ENCODE results near the gene DSCAM.
"Not testable (repeated sequence)": the region's sequence is repeated elsewhere in the genome, so short reads cannot be mapped to it uniquely, and the experiment has no call there.

Gene DSCAM

DNA sequence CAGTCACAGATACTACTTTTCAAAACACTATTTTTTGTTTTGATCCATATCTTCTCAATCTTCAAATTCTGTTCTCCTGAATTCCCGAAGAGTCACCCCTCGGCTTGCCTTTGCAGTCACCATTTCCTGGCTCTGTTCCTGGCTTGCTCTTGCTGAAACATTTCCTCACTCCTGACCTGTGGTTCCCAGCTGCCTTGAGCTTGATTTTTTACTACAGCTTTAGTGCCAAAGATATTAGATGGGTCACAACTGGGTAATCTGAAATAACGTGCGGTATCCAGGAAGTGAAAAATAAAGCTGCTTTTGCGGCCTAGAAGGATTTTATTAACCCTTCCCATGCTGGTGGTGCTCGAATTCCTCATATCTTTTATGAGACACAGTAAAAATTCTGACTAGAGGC, 660.9 kb downstream of the DSCAM start:
- H3K4me3 ChIP-seq (replicated peaks; ENCODE audit: low read depth, low read length), result no peak overlapping the region
- TF ChIP-seq, protein P1, sequence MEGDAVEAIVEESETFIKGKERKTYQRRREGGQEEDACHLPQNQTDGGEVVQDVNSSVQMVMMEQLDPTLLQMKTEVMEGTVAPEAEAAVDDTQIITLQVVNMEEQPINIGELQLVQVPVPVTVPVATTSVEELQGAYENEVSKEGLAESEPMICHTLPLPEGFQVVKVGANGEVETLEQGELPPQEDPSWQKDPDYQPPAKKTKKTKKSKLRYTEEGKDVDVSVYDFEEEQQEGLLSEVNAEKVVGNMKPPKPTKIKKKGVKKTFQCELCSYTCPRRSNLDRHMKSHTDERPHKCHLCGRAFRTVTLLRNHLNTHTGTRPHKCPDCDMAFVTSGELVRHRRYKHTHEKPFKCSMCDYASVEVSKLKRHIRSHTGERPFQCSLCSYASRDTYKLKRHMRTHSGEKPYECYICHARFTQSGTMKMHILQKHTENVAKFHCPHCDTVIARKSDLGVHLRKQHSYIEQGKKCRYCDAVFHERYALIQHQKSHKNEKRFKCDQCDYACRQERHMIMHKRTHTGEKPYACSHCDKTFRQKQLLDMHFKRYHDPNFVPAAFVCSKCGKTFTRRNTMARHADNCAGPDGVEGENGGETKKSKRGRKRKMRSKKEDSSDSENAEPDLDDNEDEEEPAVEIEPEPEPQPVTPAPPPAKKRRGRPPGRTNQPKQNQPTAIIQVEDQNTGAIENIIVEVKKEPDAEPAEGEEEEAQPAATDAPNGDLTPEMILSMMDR (IDR thresholded peaks at IDR 0.05; ENCODE audit: low read depth, low read length, missing control alignments), result no peak
- no peak for DNase-seq (ENCODE audit: extremely low read depth, low read depth)

DNA sequence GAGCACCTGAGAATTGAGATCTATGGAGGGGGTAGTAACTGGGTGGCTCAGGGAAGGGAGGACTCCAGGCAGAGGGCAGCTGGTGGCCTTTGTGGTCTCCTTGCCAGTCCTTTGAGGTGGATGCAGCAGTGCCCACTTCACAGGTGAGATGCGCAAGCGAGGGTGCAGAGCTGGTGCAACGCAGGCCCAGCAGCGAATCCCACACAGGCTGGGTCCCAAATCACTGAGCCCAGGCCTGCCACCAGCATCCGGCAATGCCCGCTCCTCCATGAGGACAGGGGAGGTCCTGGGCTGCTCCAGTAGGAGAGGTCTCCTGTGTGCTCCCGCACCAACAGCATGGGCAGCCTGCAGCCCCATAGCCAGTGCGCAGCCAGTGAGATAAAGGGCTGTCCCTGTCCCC, 661.8 kb downstream of the DSCAM start:
- DNase-seq (ENCODE audit: extremely low read depth, low read depth), result no peak
- H3K4me3 ChIP-seq (replicated peaks; ENCODE audit: low read depth, low read length), result no peak overlapping the region
- TF ChIP-seq, protein P1 (IDR thresholded peaks at IDR 0.05; ENCODE audit: low read depth, low read length, missing control alignments), result no peak

DNA sequence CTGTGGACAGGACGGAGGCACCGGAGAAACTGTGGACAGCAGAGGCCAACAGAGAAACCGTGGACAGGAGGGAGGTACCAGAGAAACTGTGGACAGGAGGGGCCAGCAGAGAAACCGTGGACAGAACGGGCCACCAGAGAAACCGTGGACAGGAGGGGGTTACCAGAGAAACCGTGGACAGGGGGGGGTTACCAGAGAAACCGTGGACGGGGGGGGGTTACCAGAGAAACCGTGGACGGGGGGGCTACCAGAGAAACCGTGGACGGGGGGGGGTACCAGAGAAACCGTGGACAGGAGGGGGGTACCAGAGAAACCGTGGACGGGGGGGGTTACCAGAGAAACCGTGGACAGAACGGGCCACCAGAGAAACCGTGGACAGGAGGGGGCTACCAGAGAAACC, 664.5 kb downstream of the DSCAM start:
- H3K4me3 ChIP-seq (replicated peaks; ENCODE audit: low read depth, low read length); DNase-seq (ENCODE audit: extremely low read depth, low read depth): not testable (repeated sequence)

DNA sequence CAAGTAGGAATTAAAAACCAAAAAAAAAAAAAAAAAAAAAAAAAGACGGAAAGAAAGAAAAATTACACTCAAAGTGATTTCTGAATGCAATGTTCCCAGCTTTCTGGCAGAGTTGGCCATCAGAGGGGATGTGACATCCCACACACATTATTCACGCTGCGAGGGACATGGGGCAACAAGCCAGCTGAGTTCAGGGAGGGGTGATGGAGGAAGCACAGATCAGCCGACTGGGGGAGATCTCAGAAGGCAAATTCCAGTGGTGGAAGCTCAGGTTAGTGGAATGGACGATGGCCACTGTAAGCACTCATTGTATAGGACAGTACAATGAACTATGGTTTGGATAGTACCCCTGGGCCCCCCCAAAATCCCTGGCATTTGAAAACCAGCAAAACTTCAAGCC, 667.8 kb downstream of the DSCAM start:
- TF ChIP-seq, protein P1 (IDR thresholded peaks at IDR 0.05; ENCODE audit: low read depth, low read length, missing control alignments), result no peak
- DNase-seq (ENCODE audit: extremely low read depth, low read depth), result no peak
- no peak overlapping the region for H3K4me3 ChIP-seq (replicated peaks; ENCODE audit: low read depth, low read length)

DNA sequence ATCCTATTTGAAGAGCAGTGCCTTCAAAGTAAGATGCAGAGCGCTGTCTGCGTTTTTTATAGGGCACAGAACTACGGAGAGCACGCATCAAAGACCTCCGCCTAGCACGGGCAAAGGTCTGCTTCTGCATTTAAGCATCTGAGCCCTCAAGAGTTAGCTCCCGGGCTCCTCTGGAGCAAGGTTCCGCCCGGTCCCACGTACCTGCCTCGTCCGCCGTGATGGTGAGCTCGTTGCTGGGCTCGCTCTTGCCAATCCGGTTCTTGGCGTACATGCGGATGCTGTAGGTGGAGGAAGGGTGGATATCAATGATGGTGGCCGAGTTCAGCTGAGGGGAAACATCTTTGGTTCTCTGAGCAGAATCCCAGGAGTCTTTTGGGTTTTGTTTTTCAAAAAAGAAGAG, 668.2 kb downstream of the DSCAM start:
- TF ChIP-seq, protein P1 (IDR thresholded peaks at IDR 0.05; ENCODE audit: low read depth, low read length, missing control alignments), result no peak
- no peak for DNase-seq (ENCODE audit: extremely low read depth, low read depth)
- H3K4me3 ChIP-seq (replicated peaks; ENCODE audit: low read depth, low read length), result no peak overlapping the region

GRCh38 chr21:40177979-40178378, 669.0 kb downstream of the DSCAM start:
- DNase-seq (ENCODE audit: extremely low read depth, low read depth), result no peak
- no peak overlapping the region for H3K4me3 ChIP-seq (replicated peaks; ENCODE audit: low read depth, low read length)
- TF ChIP-seq, protein P1 (IDR thresholded peaks at IDR 0.05; ENCODE audit: low read depth, low read length, missing control alignments), result no peak

DNA sequence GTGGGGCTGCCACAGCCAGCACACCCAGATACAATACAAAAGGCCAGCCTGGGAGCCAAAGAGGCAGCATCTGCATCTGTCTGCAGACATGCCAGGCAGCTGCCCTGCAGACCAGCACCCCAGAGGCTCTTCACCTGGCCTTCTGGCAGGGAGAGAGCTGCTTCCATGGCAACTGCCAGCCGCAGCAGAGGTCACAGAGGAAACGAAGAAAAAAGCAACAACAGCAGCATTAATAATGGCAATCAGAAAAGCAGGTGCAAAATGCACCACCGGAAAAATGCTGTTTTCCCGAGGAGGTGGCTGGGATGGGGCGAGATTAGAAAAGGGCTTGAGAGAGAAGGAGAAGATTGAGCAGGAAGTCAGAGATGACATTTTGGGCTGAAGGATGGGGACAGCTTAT, 670.2 kb downstream of the DSCAM start:
- no peak overlapping the region for H3K4me3 ChIP-seq (replicated peaks; ENCODE audit: low read depth, low read length)
- TF ChIP-seq, protein P1 (IDR thresholded peaks at IDR 0.05; ENCODE audit: low read depth, low read length, missing control alignments), result no peak
- DNase-seq (ENCODE audit: extremely low read depth, low read depth), result no peak
